Smooth muscle cell (in vitro differentiated cells): ENCODE measurements around the gene CUEDC2. TPM values are rescaled to one million over a fixed set of nuclear protein-coding genes. Genes with fewer than 3 reads are reported as not detected.

Source experiments
- DNase-seq: peaks from one replicate; lab custom pipeline; 2025; ENCODE audit not compliant: unreplicated experiment; lab: John Stamatoyannopoulos, UW
- H2AFZ ChIP-seq: fragments of 200-600 bp; sonication (generic); 2 replicates; pipeline ENCODE4 v1.6.0; 2016; ENCODE audit warnings: antibody characterized with exemption, low read depth, mild to moderate bottlenecking
- H3F3A ChIP-seq: fragments of 200-600 bp; sonication (generic); 2 replicates; pipeline ENCODE4 v1.6.0; 2017; ENCODE audit warnings: antibody characterized with exemption, low read depth
- H3K27ac ChIP-seq: fragments of 200-600 bp; sonication (generic); 2 replicates; pipeline ENCODE4 v1.5.1; 2016; ENCODE audit warnings: low read depth, mild to moderate bottlenecking
- H3K27me3 ChIP-seq: fragments of 200-600 bp; sonication (generic); 2 replicates; pipeline ENCODE4 v1.6.1; 2016; ENCODE audit warnings: low read depth, mild to moderate bottlenecking
- H3K36me3 ChIP-seq: fragments of 200-600 bp; sonication (generic); 2 replicates; pipeline ENCODE4 v1.5.1; 2016; ENCODE audit warnings: low read depth
- H3K4me1 ChIP-seq: fragments of 200-600 bp; sonication (generic); 2 replicates; pipeline ENCODE4 v1.5.1; 2016; ENCODE audit warnings: low read depth
- H3K4me2 ChIP-seq: fragments of 200-600 bp; sonication (generic); 2 replicates; pipeline ENCODE4 v1.6.0; 2016; ENCODE audit warnings: mild to moderate bottlenecking
- H3K4me3 ChIP-seq: fragments of 200-600 bp; sonication (generic); 2 replicates; pipeline ENCODE4 v1.5.1; 2016; ENCODE audit warnings: mild to moderate bottlenecking
- H3K79me2 ChIP-seq: fragments of 200-600 bp; sonication (generic); 2 replicates; pipeline ENCODE4 v1.6.0; 2016; ENCODE audit warnings: low read depth, mild to moderate bottlenecking
- H3K9ac ChIP-seq: fragments of 200-600 bp; sonication (generic); 2 replicates; pipeline ENCODE4 v1.6.0; 2016; ENCODE audit warnings: low read depth
- H3K9me3 ChIP-seq: fragments of 200-600 bp; sonication (generic); replicated peaks from 2 replicates; pipeline ENCODE4 v1.5.1; 2016; ENCODE audit warnings: low read depth
- H4K20me1 ChIP-seq: fragments of 200-600 bp; sonication (generic); 2 replicates; pipeline ENCODE4 v1.6.0; 2016; ENCODE audit warnings: low read depth
- WGBS: methylation state at CpG from one replicate; pipeline ENCODE4 v1.1.7; 2016; ENCODE audit warnings: low lambda C conversion rate; 5-methylcytosine and 5-hydroxymethylcytosine counted together
- polyA plus RNA-seq: library from polyadenylated mRNA; unstranded; fragments of >200 nt; fragmentation: Nextera tagmentation; extraction: Ambion mirVana; gene quantifications from 2 replicates; pipeline ENCODE4 v1.2.1, GENCODE V29; 2016
- total RNA-seq: library from RNA; depleted of rRNA; stranded (reverse); fragments of >200 nt; gene quantifications from 2 replicates; pipeline ENCODE4 v1.2.3, GENCODE V29; 2014
- TF ChIP-seq, protein P1 (sequence below): fragments of 200-600 bp; sonication (generic); IDR thresholded peaks from 2 replicates; pipeline ENCODE4 v1.5.1; 2017; ENCODE audit warnings: borderline replicate concordance, mild to moderate bottlenecking, antibody characterized with exemption; ENCODE audit not compliant: insufficient read depth, poor library complexity, severe bottlenecking

Gene CUEDC2
- total and polyA plus RNA-seq, 2 experiments from 2014 or later = 24.7 to 112 TPM

DNA sequence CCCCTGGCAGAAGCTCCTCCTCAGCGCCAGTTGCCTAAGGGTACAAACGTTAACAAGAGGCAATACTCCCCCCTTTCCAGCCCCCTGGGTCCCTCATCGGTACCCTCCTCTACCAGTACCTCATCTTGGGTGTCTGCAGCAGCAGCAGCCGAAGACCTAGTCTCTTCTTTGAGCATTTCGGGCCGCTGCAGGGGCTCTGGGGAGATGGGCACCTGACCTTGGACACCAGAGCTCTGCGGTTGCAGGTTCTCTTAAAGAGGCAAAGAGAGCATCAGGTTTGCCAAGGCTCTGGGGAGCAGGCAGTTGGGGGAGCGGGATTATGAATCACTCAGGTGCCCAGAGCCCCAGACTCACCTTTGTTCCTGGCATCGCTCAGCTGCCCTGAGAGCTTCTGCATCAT is 8.2 kb downstream of the CUEDC2 start:
- Histone ChIP-seq H3K79me2 (peaks cover 5% of the 10 kb centered on the region), H2AFZ (no peak overlapping the region), H3K4me3 (no peak overlapping the region), H3K36me3 (no peaks in the 10 kb centered on the region), H3F3A (peaks cover 11% of the 10 kb centered on the region), H3K27me3 (peaks cover 3% of the 10 kb centered on the region), H3K9me3 (no peaks in the 10 kb centered on the region), H3K9ac (no peak overlapping the region), H4K20me1 (peaks cover 9% of the 10 kb centered on the region), H3K27ac (no peak overlapping the region), H3K4me2 (no peak overlapping the region), H3K4me1 (peaks cover 14% of the 10 kb centered on the region)
- WGBS = 98% methylated on average over 9 of the region's 9 CpGs
- DNase-seq = no peak
- TF ChIP-seq, protein P1, sequence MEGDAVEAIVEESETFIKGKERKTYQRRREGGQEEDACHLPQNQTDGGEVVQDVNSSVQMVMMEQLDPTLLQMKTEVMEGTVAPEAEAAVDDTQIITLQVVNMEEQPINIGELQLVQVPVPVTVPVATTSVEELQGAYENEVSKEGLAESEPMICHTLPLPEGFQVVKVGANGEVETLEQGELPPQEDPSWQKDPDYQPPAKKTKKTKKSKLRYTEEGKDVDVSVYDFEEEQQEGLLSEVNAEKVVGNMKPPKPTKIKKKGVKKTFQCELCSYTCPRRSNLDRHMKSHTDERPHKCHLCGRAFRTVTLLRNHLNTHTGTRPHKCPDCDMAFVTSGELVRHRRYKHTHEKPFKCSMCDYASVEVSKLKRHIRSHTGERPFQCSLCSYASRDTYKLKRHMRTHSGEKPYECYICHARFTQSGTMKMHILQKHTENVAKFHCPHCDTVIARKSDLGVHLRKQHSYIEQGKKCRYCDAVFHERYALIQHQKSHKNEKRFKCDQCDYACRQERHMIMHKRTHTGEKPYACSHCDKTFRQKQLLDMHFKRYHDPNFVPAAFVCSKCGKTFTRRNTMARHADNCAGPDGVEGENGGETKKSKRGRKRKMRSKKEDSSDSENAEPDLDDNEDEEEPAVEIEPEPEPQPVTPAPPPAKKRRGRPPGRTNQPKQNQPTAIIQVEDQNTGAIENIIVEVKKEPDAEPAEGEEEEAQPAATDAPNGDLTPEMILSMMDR = no peak

DNA sequence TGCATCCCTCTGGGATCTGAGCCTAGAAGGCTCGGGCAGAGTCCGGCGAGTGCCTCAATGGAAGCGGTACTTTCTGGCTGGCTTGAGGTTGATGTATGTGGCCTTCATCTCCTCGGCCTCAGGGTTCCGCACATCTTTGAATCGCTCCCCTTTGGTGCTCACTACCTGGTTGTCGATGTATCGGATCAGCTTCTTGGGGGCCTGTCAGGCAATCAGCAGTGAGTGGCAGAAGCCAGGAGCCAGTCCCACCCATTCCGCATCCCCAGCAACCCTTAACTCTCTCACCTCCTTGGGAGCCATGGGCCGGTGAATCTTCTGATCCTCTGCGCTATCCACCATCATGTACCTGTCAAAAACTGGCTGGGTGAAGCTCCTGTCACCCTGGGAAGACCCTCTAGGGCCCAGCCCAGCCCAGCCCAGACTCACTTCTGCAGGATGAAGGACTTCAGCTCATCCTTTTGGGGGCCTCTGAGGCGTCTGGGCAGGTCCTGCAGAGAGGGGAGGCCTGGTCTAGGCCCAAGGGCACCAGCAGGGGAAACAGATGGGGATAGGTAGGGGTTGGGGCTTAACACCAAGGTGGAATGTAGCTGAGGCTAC is 8.9 kb downstream of the CUEDC2 start:
- Histone ChIP-seq H3K27me3 (peaks cover 10% of the 10 kb centered on the region), H3K4me2 (no peak overlapping the region), H3K36me3 (no peaks in the 10 kb centered on the region), H3K4me1 (peaks cover 17% of the 10 kb centered on the region), H2AFZ (no peak overlapping the region), H3F3A (peaks cover 11% of the 10 kb centered on the region), H3K27ac (no peak overlapping the region), H3K9me3 (no peaks in the 10 kb centered on the region), H3K4me3 (no peak overlapping the region), H3K79me2 (peaks cover 5% of the 10 kb centered on the region), H4K20me1 (peaks cover 9% of the 10 kb centered on the region), H3K9ac (no peak overlapping the region)
- no peak for DNase-seq
- TF ChIP-seq, protein P1 = no peak
- WGBS = 96% methylated on average over 13 of the region's 13 CpGs

DNA sequence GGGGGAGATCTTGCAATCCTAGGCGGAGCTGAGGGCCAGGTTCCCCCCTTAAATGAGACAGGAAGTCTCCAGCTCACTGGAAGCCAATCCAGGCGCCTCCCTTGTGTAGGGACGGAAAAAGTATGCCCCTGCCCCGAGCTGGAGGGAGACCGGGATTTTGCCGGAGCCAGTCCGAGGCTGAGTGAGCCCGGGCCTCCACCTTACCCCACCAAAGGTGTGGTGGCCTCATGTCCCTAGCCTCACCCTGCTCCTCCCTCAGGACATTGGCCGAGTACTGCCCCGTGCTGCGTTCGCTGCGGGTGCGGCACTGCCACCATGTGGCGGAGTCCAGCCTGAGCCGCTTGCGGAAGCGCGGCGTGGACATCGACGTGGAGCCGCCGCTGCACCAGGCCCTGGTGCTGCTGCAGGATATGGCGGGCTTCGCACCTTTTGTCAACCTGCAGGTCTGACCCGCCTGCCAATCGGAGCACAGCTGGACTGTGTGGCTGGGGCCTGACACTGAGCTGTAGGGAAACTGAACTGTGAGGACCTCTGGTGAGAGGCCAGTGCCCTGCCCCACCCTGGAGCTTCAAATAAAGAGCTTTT is 9.7 kb downstream of the CUEDC2 start:
- Histone ChIP-seq H3K9me3 (no peaks in the 10 kb centered on the region), H3K4me3 (peak overlapping the region; percentile 86), H3F3A (peaks cover 11% of the 10 kb centered on the region), H3K27me3 (peaks cover 17% of the 10 kb centered on the region), H3K4me2 (peak overlapping the region; percentile 98), H3K36me3 (no peaks in the 10 kb centered on the region), H3K27ac (peak overlapping the region; percentile 35), H3K4me1 (peaks cover 20% of the 10 kb centered on the region), H3K79me2 (peaks cover 5% of the 10 kb centered on the region), H2AFZ (no peak overlapping the region), H4K20me1 (peaks cover 9% of the 10 kb centered on the region), H3K9ac (no peak overlapping the region)
- DNase-seq = peak; percentile 20
- TF ChIP-seq, protein P1 = peak; percentile 62
- WGBS = 18% methylated on average over 28 of the region's 28 CpGs
